ENCODE results near the gene CTSW. TPM values are rescaled to one million over a fixed set of nuclear protein-coding genes. Genes with fewer than 3 reads are reported as not detected.
A peak's percentile ranks its signal among the peaks of the same experiment; 100 is the strongest.

CTSW gene
- total RNA-seq, 1 donor from 2014 or later: 0.35 TPM

DNA sequence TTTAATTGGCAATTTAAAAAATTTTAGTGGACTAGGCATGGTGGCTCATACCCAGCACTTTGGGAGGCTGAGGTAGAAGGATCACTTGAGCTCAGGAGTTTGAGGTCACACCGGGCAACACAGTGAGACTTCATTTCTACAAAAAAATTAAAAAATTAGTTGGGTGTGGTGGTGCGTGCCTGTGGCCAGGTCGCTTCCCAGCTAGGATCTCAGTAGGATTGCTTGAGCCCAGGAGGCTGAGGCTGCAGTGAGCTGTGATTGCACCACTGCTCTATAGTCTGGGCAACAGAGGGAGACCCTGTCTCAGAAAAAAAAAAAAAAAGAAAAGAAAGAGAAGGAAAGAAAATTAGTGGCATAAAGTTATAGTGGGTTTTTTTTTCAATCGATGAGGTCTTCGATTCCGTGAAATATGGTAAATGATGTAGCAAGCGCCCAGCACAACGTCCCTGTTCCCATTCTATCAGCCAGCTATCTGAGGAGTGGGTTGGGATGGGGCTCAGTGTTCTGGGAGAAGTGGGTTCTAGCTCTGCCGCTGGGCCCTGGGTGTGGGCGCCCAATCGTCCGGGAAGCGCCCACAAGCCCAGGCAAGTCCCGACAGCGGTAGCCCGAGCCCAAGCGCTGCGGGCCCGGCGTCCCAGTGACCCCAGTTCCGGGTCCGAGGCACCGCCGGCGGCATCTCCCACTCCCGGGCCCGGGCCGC is 19.2 kb downstream of the CTSW start:
- no peak for DNase-seq (ENCODE audit: extremely low read depth, low read depth, low spot score)

DNA sequence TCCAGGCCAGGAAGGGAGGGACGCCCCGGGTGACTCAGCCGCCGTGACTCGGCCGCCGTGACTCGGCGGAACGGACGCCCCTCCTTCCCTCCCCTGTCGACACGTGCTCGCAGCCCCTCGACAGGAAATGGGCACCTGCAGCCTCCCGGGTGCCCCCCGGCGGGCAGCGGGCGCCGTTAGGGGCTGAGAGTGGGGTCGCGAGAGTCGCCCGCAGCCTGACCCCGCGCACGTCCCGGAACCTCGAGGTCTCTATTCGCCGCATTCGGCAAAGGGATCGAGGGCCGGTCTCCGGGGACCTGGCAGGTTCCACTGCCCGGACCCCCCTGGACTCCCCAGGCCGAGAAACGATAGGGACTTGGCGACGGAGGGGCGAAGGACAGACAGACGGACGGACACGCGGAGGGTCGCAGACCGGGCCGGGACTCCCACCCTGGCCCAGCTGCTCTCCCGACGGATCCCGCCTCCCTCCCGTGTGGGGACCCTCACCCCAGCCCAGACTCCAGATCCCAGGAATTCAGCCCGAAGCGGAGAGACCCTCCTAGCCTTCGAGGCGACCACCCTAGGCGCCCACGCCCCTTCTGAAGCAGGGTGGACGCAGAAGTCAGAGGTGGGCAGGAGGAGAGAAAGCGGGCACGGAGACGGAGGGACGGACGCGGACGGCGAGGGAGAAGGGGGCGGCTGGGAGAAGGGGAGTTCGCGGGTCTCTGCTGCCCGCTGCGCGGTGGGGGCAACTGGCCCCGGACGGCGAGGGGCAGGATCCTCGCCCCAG is 19.9 kb downstream of the CTSW start:
- DNase-seq (ENCODE audit: extremely low read depth, low read depth, low spot score): no peak

DNA sequence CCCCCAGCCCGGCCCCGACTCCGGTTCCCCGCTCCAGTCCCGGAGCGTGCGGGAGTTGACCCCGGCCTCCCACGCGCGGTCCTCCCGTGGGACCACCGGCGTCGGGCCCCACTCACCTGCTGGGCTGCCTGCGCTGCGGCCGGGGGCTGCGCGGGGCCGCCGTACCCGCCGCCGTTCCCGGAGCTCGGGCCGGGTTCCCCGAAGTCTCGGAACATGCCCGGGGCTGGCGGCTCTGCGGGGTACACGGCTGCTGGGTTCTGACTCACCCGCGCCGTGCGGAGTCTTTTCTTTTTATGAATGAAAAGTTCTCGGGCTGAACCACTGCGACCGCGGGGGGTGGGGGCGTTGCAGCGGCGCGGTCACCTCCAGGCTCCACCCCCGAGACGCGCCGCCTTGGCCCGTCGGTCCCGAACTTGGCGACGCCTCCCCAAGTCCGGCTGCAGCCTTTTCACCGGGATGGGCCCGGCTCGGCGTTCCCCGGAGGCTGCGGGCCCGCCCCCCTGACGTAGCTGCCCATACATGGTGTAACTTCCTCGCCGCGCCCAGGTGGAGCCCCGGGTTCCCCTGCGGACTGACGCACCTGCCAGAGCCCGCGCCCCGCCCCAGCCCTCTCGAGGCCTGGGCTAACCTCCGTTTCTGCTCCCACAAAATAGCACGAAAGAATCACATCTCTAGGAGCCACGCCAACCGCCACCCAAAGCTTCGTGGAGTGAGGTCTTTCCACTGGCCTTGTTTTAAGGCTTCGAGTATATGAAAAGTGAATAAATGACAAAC is 20.7 kb downstream of the CTSW start, which contains the start of gene FOSL1:
Gene FOSL1 (minus strand): TSS at position 264 of the 774 bp plus-strand sequence. CDS start 49 bp downstream, at position 215.
- no peak for DNase-seq (ENCODE audit: extremely low read depth, low read depth, low spot score)

DNA sequence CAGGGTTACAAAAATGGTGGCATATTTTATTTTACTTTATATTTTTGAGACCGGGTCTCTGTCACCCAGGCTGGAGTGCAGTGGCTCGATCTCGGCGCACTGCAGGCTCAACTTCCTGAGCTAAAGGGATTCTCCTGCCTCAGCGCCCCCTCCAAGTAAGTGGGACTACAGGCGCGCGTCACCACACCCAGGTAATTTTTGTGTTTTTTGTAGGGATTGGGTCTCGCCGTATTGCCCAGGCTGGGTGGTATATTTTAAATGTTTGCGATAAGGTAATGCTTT is 21.2 kb downstream of the CTSW start:
- no peak for DNase-seq (ENCODE audit: extremely low read depth, low read depth, low spot score)

DNA sequence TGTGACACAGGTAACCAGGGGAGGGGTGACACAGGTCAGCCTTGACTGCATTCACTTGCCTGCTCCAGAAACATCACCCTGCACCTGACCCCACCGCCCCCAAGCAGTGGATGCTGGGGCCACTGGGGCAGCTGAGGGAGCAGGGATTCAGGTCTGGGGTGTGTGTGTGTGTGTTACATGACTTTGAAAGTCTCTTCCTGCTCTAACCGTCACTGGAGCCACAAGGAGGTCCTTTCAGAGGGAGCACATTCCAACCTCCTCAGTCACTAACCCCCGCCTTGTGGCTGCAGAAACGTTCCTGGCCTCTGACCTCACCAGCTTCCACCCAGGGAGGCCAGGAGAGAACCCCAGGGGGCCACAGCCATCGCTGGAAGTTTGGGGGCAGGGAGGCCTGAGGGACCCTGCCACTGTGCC is 23.4 kb downstream of the CTSW start:
- DNase-seq (ENCODE audit: extremely low read depth, low read depth, low spot score): no peak

DNA sequence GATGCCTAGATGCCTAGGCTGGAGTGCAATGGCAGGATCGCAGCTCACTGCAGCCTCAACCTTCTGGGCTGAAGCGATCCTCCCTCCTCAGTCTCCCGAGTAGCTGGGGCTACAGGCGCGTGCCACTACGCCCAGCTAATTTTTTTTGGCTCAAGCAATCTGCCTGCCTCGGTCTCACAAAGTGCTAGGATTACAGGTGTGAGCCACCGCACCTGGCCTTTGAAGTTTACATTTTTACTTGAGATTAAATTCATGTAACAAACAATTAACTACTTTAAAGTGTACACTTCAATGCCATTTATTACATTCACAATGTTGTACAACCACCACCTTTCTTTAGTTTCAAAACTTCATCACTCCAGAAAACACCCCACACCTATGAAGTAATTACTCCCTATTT is 24.1 kb downstream of the CTSW start:
- no peak for DNase-seq (ENCODE audit: extremely low read depth, low read depth, low spot score)

DNA sequence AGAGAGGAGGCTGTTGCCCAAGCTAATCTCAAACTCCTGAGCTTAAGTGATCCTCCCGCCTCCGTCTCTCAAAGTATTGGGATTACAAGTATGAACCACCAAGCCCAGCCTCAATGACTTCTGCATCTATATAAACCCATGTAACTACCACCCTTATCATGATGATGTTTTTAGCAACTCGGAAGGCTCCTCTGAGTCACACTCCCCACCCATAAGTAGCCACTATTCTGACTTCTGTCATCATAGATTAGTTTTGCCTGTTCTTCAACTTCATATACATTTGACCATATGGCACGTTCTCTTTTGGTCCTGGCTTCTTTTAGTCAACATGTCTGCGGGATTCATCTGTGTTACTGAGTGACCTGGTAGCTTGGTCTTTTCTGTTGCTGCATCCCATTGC is 27.0 kb downstream of the CTSW start:
- no peak for DNase-seq (ENCODE audit: extremely low read depth, low read depth, low spot score)

DNA sequence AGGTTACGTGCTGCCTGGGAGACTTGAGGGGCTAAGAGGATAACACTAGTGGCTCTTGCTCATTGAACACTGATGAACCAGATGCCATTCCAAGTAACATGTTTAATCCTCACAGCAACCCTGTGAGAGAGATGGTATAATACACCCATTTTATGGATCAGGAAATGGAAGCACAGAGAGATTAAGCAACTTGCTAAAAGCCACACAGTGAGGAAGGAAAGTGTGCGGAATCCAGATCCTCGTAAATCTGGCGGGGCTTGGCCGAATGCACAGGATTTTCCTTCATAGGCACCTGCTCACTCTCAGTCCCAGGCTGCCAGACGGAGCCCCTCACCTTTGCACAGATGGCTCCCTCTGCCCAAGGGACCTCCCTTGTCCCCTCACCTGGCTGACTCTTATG is 28.2 kb downstream of the CTSW start:
- no peak for DNase-seq (ENCODE audit: extremely low read depth, low read depth, low spot score)

DNA sequence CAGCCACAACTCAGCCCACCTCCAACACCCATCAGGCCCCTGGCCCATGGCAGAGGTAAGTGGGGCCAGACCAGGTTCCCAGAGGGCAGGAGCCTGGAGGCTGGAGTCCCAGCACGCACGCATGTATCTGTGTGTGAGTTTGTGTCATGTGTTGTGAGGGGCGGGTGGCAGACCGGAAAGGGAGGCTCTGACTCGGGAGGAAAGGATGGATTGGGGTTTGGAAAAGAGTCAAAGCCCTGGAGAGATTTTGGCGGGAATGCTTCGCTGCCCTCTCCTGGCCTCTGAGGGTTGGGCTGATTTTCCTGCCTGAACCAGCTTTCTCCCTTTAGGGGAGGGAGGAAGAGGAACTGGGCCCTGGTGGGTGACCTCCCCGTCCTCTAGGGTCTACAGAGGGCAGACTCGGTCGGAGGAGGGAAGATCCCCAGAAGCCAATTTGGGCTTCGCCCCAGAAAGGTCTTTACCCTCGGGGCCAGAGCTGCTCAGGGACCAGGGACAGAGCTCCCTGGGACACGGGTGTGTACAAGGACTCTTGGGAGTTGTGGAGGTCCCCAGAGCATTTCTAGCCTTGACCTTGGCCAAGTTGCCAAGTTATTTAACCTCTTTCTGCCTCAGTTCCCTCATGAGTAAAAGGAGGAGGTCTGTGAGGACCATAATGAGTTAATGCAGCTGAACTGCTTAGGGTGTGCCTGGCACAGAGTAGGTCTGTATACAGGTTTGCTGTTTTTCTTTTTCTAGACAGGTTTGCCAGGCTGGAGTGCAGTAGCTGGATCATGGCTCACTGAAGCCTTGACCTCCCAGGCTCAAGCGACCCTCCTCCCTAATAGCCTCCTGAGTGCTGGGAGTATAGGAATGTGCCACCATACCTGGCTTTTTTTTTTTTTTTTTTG is 32.3 kb downstream of the CTSW start:
- DNase-seq (ENCODE audit: extremely low read depth, low read depth, low spot score): no peak

DNA sequence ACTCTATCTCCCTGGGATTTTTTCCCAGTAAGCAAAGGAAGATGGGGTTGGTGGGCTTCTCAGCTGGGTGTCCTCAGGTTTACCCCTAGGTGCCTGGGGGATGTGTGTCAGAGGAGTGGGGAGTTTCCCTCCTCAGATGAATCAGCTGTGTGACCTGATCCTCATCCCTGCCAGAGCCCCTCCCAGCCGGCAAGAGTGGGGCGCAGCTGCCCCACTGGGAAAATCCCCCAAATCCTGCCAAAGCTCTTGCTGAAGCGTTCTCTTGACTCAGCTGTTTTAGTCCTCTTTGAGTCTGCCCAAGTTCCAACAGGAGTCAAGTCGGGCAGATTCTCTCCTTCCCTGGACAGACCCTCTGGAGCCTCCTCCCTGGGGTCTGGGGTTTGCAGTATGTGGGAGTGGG is 33.2 kb downstream of the CTSW start:
- no peak for DNase-seq (ENCODE audit: extremely low read depth, low read depth, low spot score)

DNA sequence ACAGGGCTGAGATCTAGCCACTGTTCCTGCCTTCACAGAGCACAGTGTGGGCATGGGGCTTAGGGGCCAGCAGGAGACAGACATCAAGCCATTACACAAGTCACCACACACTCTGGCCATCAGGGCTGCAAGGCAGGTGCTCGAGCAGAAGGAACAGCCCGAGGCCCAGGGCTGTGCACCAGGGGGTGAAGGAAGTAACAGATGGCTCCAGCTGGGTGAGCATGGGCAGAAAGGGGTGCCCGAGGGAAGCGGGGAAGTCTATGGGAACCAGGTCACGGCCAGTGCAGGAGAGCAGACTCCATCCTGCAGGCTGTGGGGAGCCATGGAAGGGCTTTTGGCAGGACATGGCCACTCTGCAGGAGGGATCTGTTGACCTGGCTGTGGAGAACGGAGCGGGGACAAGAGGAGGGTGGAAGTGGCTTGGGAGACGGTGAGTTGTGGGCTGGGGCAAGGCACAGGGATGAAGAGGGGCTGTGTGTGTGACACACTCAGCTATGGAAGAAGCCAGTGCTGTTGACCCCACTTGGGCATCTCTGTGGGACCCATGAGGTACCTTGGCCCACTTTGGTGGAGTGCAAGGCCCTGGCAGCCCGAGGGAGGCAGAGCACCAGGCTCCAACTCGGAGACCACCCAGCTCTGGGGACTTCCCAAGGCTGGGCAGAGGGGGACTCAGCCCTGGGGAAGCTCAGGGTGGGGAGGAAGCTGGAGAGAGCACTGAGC is 35.6 kb downstream of the CTSW start:
- no peak for DNase-seq (ENCODE audit: extremely low read depth, low read depth, low spot score)

DNA sequence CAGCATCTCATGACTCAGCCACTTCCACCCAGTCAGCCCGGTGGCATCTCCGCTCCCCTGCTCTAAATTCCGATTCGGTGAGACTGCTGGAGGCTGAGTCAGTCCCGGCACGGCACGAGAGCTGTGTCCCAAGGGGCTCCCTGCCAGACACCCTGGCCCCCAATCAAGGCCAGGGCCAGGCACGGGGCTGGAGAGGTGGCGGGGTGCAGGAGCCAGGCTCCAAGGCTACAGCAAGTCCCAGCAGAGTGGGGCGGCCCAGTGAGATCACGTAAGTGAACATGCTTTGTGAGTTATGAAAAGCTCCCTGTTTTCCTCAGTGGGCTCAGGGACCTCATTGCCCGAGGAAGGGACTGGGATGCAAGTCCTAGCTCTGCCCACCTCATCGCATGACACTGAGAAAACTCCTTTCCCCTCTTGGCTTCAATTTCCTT is 36.2 kb downstream of the CTSW start:
- peak; percentile 70 for DNase-seq (ENCODE audit: extremely low read depth, low read depth, low spot score)

DNA sequence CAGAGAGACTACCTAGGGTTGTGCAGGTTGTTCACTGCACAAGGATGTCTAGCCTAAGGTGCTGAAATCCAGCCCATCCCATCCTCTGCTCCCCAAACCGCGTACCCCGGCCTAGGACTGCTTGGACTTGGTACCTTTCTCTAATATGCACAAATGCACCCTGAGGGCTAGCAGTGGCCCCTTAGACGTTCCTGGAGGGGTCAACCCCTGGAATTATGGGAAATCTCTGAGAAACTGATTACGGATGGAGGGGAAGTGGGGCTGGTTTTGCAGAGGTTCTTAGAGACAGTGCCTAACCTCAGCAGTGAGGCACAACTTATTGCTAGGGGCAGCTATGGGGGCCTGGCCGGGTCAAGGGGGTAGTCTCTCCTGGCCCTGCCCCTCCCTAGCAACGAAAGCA is 36.8 kb downstream of the CTSW start:
- no peak for DNase-seq (ENCODE audit: extremely low read depth, low read depth, low spot score)

DNA sequence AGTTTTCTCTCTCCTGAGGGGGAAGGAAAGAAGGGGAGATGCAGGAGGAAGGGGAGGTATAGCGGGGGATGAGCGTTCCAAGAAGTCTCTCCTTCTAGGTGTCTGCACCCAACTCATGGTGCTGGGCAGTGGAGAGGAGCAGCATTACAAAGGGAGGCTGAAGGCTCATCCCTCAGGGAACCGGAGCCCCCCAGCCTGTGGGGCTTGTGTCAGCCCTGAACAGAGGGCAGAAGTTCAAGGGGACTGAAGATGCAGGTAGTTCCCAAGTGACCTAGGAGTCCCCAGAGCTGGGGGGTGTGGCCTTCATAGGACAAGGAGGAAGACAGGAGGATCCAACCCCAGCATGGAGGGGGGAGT is 37.4 kb downstream of the CTSW start:
- DNase-seq (ENCODE audit: extremely low read depth, low read depth, low spot score): no peak

DNA sequence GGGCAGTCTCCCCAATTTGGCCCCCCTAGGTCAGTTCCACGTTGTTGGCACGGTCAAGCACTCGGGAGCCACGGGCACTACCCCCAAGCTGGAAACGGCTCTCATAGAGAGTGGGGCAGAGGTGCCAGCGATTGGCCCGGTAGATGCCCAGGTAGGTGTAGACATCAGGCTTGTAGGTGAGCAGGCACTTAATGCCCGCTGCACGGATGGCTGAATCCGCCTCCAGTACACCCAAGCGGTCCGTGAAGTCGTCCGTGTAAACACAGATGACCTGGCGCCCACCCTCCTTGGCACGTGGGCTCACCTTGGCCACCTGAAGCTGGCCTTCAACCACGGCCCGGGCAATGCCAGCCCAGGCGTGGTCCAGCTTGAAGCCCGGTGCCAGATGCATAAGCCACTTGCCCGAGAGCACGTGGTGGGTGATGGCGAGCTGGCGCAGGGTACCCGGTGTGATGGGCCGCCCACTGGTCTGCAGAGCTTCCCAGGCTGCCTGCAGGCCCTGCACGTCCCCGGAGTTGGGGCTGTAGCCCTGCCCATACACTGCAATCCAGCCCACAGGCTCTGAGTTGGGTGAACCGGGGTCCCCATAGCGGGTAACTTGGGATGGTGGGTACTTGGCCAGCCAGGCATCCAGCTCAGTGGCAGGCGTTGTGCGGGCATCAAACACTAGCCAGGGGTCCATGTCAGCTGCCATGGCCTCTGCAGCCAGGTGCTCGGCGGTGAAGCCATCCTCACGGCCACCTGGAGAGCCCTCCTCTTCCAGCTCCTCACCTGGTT is 38.0 kb downstream of the CTSW start:
- no peak for DNase-seq (ENCODE audit: extremely low read depth, low read depth, low spot score)

DNA sequence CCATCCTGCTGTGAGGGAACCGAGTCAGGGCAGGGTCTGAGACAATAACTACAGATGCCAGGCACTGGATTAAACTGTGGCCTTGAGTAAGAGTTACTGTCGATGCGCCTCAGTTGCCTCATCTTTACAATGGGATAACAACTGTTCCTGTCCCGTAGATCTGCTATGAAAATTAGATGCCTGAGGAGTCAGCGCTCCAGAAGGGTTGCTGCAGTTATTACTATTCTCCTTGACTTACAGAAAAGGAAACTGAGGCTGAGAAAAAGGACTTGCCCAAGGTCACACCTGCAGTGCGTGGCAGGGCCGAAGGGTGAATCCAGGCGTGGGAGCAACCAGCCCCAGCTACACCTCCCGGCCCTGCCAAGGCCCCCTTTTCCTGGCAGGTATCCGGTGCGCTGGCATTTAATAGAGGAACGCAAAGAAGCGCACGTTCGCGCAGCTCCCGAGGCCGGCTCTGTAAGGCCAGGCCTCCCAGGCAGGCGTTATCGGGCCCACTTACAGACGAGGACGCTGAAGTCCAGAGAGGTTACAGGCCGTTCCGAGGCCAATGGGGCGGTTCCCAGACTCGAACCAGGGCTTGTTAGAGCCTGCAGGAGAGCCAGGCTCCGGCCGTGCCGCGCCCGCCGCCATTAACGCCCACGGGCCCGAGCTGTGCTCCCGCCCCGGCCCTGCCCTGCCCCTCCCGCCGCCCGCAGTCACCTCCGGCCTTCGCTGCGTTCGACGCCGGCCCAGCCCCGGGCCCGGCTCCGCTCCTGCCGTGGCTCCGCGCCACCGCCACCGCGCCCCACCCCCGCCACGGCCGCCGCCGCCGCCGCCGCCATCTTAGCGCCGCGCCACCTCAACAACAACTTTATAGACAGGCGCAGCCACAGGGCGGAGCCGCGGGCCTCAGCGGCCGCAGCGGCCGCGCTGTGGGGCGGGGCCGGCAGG is 38.8 kb downstream of the CTSW start, which contains the start of gene C11orf68:
Gene C11orf68 (minus strand): TSS at position 852 of the 930 bp plus-strand sequence. CDS start 31 bp downstream, at position 821.
- DNase-seq (ENCODE audit: extremely low read depth, low read depth, low spot score): no peak

DNA sequence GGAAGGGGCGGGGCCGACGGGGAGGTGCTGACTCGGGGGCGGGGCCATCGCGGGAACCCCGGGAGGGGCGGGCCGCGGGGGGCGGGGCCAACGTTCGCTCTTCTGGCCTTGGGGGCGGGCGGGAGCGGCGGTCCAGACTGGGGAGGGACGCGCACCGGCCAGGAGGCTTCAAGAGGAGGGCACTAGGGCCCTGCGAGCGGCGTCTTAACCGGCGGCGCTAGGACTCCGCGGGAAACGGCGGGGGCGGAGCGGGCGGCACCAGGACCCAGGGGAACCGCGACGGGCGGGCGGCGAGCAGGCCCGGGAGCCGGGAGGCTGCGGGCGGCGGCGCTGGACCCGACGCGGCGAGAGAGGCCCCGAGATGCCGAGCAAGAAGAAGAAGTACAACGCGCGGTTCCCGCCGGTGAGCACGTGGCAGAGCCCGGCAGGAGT is 39.5 kb downstream of the CTSW start, which contains the start of gene DRAP1:
Gene DRAP1 (plus strand): TSS at position 286 of the 432 bp plus-strand sequence. CDS start 76 bp downstream, at position 362.
- peak; percentile 51 for DNase-seq (ENCODE audit: extremely low read depth, low read depth, low spot score)
